GM15510 (cell line): Measurements from ENCODE around the gene RCBTB1.

ENCODE experiments used
- POLR2A ChIP-seq: IDR thresholded peaks from 3 replicates; pipeline ENCODE4 v1.6.1; 2011; ENCODE audit warnings: borderline replicate concordance; ENCODE audit not compliant: insufficient read length; ENCODE audit errors: extremely low read depth

Gene RCBTB1

GRCh38 chr13:49516467-49516866 lies 68.9 kb downstream of the RCBTB1 start:
- TF ChIP-seq POLR2A = no peak

- no peak for TF ChIP-seq POLR2A
Observed at GRCh38 chr13:49512578-49512977, 72.8 kb downstream of the RCBTB1 start.

- TF ChIP-seq POLR2A = no peak
Observed at GRCh38 chr13:49503951-49504350, 81.4 kb downstream of the RCBTB1 start.

- TF ChIP-seq POLR2A = no peak
Observed at GRCh38 chr13:49502954-49503353, 82.4 kb downstream of the RCBTB1 start.

DNA sequence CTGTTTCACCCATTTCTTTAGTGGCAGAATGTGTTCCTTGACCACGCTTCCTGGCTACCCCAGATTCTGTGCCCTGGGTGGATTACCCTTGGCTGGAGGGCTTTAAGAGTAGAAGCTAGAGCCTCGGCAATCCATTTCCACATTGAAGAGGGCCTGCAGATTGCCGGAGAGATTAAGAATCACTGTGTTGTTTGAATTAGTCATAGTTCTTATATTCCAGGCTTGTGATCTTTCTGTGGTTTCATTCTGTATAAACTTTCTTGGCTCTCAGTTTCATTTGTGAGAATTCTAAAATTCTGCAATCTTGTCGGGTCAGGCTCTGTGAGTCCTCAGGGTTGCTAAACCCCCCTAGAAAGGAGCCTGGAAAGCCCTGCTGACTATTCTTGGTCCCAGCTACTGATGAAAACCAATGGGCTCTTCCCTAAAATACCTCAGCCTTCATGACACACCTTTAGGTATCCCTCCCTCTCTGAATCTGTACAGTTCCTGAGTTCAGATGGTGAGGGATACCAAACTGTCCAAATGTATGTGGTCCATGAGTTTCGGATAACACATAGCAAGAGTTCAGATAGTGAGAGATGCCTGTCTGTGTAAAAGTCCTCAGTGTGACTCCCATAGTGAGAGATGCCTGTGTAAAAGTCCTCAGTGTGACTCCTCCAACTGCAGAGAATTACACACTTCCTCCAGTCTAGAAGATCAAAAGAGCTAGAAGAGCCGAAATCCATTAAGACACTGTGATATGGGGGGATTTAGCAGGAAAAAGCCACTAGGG lies 85.3 kb downstream of the RCBTB1 start:
- no peak for TF ChIP-seq POLR2A

GRCh38 chr13:49498206-49498605 lies 87.2 kb downstream of the RCBTB1 start:
- no peak for TF ChIP-seq POLR2A

DNA sequence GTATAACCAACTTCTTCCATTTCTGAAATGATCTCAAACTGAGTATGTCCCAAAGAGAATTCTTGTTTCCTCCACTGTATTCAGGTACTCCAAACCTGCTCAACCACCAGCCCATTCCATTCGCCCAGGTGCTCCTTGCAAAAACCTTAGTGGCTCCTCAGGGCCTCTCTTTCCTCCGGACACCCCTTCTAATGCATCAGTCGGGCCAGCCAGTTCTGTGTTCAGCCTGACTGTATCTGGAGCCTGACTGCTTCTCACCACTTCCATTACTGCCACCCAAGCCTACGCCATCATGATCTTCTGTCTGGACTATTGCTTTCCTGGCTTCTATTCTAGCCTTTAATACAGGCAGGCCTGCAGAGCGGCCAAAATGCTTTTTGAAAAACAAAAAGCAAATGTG lies 88.1 kb downstream of the RCBTB1 start:
- TF ChIP-seq POLR2A = no peak

- TF ChIP-seq POLR2A = peak; percentile 83
Observed at GRCh38 chr13:49495783-49496762, 89.3 kb downstream of the RCBTB1 start, which contains the start of gene PHF11. Gene PHF11, plus strand, starts transcription at chr13:49495953. Its CDS starts 49 bp downstream, at chr13:49496002.

- no peak for TF ChIP-seq POLR2A
Observed at GRCh38 chr13:49494645-49495044, 90.7 kb downstream of the RCBTB1 start.

GRCh38 chr13:49488563-49488962 lies 96.8 kb downstream of the RCBTB1 start:
- no peak for TF ChIP-seq POLR2A
